SU-DHL-6 (cell line): Measurements from ENCODE around the gene ITPK1.

Source experiments
- H2AFZ ChIP-seq: fragments of 200-600 bp; sonication (generic); 2 replicates; pipeline ENCODE4 v1.6.1; 2014; ENCODE audit warnings: low read depth, mild to moderate bottlenecking, moderate library complexity, mixed read lengths, antibody characterized with exemption, low read length; ENCODE audit not compliant: severe bottlenecking
- H3F3A ChIP-seq: fragments of 200-600 bp; shearing (Covaris generic); 2 replicates; pipeline ENCODE4 v1.6.0; 2016; ENCODE audit warnings: antibody characterized with exemption, mild to moderate bottlenecking; ENCODE audit not compliant: insufficient read depth
- H3K27ac ChIP-seq: fragments of 200-600 bp; sonication (generic); 2 replicates; pipeline ENCODE4 v1.5.1; 2016; ENCODE audit warnings: low read depth, mild to moderate bottlenecking, low read length, moderate library complexity, mixed read lengths
- H3K27me3 ChIP-seq: fragments of 200-600 bp; sonication (generic), shearing (Covaris generic); 2 replicates; pipeline ENCODE4 v1.6.0; 2014; ENCODE audit warnings: mild to moderate bottlenecking, low read length
- H3K36me3 ChIP-seq: fragments of 200-600 bp; sonication (generic); 2 replicates; pipeline ENCODE4 v1.6.1; 2014; ENCODE audit warnings: mild to moderate bottlenecking, low read length, mixed read lengths
- H3K4me2 ChIP-seq: fragments of 300-600, 200-600 bp; shearing (Covaris generic), sonication (generic); 2 replicates; pipeline ENCODE4 v1.6.0; 2014; ENCODE audit warnings: low read length, low read depth, mild to moderate bottlenecking; ENCODE audit not compliant: poor library complexity, severe bottlenecking
- H3K4me3 ChIP-seq: fragments of 200-600 bp; sonication (generic); 2 replicates; pipeline ENCODE4 v1.5.1; 2014; ENCODE audit warnings: antibody characterized with exemption, low read length, mild to moderate bottlenecking, mixed read lengths; ENCODE audit not compliant: insufficient read depth, poor library complexity, severe bottlenecking
- H3K79me2 ChIP-seq: fragments of 200-600 bp; sonication (generic); 2 replicates; pipeline ENCODE4 v1.6.1; 2014; ENCODE audit warnings: mild to moderate bottlenecking, low read length, moderate library complexity; ENCODE audit not compliant: insufficient read depth
- H3K9ac ChIP-seq: fragments of 200-600 bp; sonication (generic); 2 replicates; pipeline ENCODE4 v1.7.0; 2014; ENCODE audit warnings: mild to moderate bottlenecking, low read length
- H3K9me2 ChIP-seq: fragments of 200-600 bp; sonication (generic); replicated peaks from 2 replicates; pipeline ENCODE4 v1.6.1; 2014; ENCODE audit warnings: low read length; ENCODE audit not compliant: insufficient read depth
- H3K9me3 ChIP-seq: fragments of 200-600 bp; sonication (generic); 2 replicates; pipeline ENCODE4 v1.6.1; 2014; ENCODE audit warnings: low read length, mixed read lengths; ENCODE audit not compliant: insufficient read depth
- H4K20me1 ChIP-seq: fragments of 200-600 bp; sonication (generic); 2 replicates; pipeline ENCODE4 v1.6.1; 2014; ENCODE audit warnings: low read depth, mild to moderate bottlenecking, antibody characterized with exemption, low read length, moderate library complexity, mixed read lengths
- EZH2phosphoT487 ChIP-seq: fragments of 200-600 bp; sonication (generic), shearing (Covaris generic); conservative IDR thresholded peaks from 2 replicates; pipeline ENCODE4 v1.6.1; 2018; ENCODE audit warnings: mild to moderate bottlenecking, antibody characterized with exemption, low read length, moderate library complexity, mixed read lengths
- TF ChIP-seq, protein P1 (sequence below): fragments of 200-600 bp; sonication (generic); IDR thresholded peaks from one replicate; pipeline ENCODE4 v1.5.1; 2017; ENCODE audit warnings: antibody characterized with exemption, mild to moderate bottlenecking, low read length, moderate library complexity; ENCODE audit not compliant: insufficient read depth, poor library complexity, severe bottlenecking

Gene ITPK1

GRCh38 chr14:93019970-93020369, 95.8 kb downstream of the ITPK1 start:
- no peaks in the 10 kb centered on the region for H3K9me3 ChIP-seq
- H3K4me3 ChIP-seq = no peak overlapping the region
- H3K79me2 ChIP-seq = no peaks in the 10 kb centered on the region
- H3F3A ChIP-seq = no peaks in the 10 kb centered on the region
- no peak overlapping the region for H3K9ac ChIP-seq
- H2AFZ ChIP-seq = no peak overlapping the region
- no peak overlapping the region for H3K27ac ChIP-seq
- H4K20me1 ChIP-seq = no peaks in the 10 kb centered on the region
- no peak for TF ChIP-seq EZH2phosphoT487
- TF ChIP-seq, protein P1, sequence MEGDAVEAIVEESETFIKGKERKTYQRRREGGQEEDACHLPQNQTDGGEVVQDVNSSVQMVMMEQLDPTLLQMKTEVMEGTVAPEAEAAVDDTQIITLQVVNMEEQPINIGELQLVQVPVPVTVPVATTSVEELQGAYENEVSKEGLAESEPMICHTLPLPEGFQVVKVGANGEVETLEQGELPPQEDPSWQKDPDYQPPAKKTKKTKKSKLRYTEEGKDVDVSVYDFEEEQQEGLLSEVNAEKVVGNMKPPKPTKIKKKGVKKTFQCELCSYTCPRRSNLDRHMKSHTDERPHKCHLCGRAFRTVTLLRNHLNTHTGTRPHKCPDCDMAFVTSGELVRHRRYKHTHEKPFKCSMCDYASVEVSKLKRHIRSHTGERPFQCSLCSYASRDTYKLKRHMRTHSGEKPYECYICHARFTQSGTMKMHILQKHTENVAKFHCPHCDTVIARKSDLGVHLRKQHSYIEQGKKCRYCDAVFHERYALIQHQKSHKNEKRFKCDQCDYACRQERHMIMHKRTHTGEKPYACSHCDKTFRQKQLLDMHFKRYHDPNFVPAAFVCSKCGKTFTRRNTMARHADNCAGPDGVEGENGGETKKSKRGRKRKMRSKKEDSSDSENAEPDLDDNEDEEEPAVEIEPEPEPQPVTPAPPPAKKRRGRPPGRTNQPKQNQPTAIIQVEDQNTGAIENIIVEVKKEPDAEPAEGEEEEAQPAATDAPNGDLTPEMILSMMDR = no peak
- no peaks in the 10 kb centered on the region for H3K36me3 ChIP-seq
- no peak overlapping the region for H3K4me2 ChIP-seq
- no peaks in the 10 kb centered on the region for H3K9me2 ChIP-seq
- no peaks in the 10 kb centered on the region for H3K27me3 ChIP-seq

- no peaks in the 10 kb centered on the region for H4K20me1 ChIP-seq
- H3K79me2 ChIP-seq = no peaks in the 10 kb centered on the region
- no peaks in the 10 kb centered on the region for H3K9me2 ChIP-seq
- no peak overlapping the region for H3K9ac ChIP-seq
- H3F3A ChIP-seq = no peaks in the 10 kb centered on the region
- no peaks in the 10 kb centered on the region for H3K27me3 ChIP-seq
- no peak overlapping the region for H3K4me2 ChIP-seq
- H3K9me3 ChIP-seq = no peaks in the 10 kb centered on the region
- no peak overlapping the region for H3K4me3 ChIP-seq
- no peaks in the 10 kb centered on the region for H3K36me3 ChIP-seq
- TF ChIP-seq EZH2phosphoT487 = no peak
- TF ChIP-seq, protein P1 = no peak
- no peak overlapping the region for H3K27ac ChIP-seq
- H2AFZ ChIP-seq = no peak overlapping the region
Measured at GRCh38 chr14:93019367-93019843, 96.3 kb downstream of the ITPK1 start.

GRCh38 chr14:93018366-93018765, 97.4 kb downstream of the ITPK1 start:
- Histone ChIP-seq H3K79me2 (no peaks in the 10 kb centered on the region), H4K20me1 (no peaks in the 10 kb centered on the region)

More at GRCh38 chr14:93018366-93018765, 97.4 kb downstream of the ITPK1 start:
- no peaks in the 10 kb centered on the region for H3K27me3 ChIP-seq
- no peaks in the 10 kb centered on the region for H3F3A ChIP-seq
- no peak overlapping the region for H3K4me2 ChIP-seq
- H3K9me2 ChIP-seq = no peaks in the 10 kb centered on the region
- H3K36me3 ChIP-seq = no peaks in the 10 kb centered on the region
- H3K27ac ChIP-seq = no peak overlapping the region
- no peak overlapping the region for H2AFZ ChIP-seq
- no peak overlapping the region for H3K9ac ChIP-seq
- H3K4me3 ChIP-seq = no peak overlapping the region
- TF ChIP-seq EZH2phosphoT487 = no peak
- TF ChIP-seq, protein P1 = no peak
- no peaks in the 10 kb centered on the region for H3K9me3 ChIP-seq
